Measurements from ENCODE around the gene FOXN3.

GRCh38 chr14:89369656-89370055 is 47.4 kb downstream of the FOXN3 start:
- TF ChIP-seq CTCF (IDR thresholded peaks at IDR 0.05): no peak
- TF ChIP-seq POLR2A (IDR thresholded peaks at IDR 0.05): no peak
- no peak for TF ChIP-seq POLR2AphosphoS5 (IDR thresholded peaks at IDR 0.05)
- TF ChIP-seq EP300 (IDR thresholded peaks at IDR 0.05; ENCODE audit: low read depth): no peak

Measured in transverse colon (tissue), 4 donors.